ENCODE measurements around the gene DUS3L.
"Not testable (repeated sequence)": the region's sequence is repeated elsewhere in the genome, so short reads cannot be mapped to it uniquely, and the experiment has no call there.

DUS3L gene

DNA sequence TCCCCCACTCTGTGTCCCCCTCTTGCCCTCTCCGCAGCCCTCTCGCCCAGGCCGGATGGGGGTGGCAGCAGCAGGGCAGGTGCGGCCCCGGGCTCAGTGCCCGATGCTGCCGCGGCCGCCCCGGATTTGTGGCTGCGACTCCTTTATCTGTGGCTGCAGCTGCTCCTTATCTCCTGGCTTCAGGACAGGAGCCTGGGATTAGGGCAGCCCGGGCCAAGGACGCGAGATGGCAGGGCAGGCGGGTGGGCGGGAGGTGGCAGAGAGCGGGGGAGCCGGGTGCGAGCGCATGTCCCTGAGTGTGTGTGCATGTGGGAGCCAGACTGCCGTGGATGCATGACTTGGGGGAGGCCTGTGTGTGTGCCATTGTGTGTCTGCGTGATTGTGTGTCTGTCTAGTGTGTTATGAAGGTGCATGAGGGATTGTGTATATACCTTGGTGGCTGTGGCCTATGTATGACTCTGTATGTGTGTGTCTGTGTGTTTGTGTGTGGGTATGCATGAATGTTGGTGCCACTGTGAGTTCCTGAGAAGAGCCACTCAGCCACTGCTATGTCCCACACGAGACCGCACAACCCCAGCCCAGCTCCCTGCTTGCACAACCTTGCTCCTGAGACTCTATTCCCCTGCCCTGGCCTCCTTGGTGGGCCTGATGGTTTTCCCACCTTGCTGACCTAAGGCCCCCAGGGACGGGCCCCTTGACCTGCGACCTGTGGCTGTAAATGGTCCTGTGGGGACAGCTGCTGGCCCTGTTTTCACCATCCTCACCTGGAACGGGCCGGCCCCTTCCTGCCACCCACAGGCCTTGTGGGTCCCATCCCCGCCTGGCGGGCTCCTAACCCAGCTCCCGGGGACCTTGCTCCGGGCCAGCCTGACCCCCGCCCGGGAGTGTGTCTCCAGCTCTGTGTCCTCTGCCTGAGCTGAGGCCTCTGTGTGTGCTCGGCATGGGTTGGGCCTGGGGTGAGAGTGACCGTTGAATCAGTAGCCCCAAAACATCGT is 8.6 kb upstream of the DUS3L start:
- DNase-seq = no peak

DNA sequence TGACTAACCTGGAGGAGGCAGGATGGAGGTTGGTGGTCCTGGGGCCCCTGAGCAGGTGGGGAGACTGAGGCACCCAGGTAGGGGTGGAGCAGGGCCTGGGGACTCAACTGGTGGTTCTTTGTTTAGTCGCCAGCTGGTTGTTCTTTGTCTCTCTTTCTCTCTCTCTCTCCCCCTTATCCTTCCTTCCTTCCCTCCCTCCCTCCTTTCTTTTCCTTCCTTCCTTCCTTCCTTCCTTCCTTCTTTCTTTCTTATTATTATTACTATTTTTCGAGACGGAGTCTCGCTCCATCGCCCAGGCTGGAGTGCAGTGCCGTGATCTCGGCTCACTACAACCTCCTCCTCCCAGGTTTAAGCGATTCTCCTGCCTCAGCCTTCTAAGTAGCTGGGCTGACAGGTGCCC is 7.3 kb upstream of the DUS3L start:
- no peak for DNase-seq

DNA sequence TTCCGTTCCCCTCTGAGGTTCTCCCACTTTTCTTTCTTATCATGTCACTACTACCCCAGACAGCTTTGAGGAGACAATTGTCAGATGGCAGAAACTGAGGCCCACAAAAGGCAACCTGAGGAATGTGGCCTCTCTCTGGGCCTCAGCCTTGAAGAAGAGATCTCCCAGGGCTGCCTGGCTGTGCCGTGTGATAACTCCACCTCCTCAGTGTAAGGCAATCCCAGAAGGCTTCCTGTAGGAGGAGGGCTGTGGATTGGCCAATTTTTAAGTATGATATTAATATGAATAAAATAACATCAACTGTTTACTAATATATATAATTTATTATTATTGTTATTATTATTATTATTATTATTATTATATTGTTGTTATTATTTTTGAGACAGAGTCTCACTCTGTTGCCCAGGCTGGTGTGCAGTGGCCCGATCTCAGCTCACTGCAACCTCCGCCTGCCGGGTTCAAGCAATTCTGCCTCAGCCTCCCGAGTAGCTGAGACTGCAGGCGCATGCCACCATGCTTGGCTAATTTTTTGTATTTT is 4.5 kb upstream of the DUS3L start:
- DNase-seq = no peak

GRCh38 chr19:5793188-5793587 is 2.2 kb upstream of the DUS3L start:
- no peak for DNase-seq

- no peak for DNase-seq
Observed at GRCh38 chr19:5792224-5792623, 1.3 kb upstream of the DUS3L start.

- no peak for DNase-seq
Observed at GRCh38 chr19:5789886-5790558, 941 bp downstream of the DUS3L start.

GRCh38 chr19:5789351-5789761 is 1.6 kb downstream of the DUS3L start:
- DNase-seq = no peak

GRCh38 chr19:5788422-5788821 is 2.5 kb downstream of the DUS3L start:
- DNase-seq = no peak

DNA sequence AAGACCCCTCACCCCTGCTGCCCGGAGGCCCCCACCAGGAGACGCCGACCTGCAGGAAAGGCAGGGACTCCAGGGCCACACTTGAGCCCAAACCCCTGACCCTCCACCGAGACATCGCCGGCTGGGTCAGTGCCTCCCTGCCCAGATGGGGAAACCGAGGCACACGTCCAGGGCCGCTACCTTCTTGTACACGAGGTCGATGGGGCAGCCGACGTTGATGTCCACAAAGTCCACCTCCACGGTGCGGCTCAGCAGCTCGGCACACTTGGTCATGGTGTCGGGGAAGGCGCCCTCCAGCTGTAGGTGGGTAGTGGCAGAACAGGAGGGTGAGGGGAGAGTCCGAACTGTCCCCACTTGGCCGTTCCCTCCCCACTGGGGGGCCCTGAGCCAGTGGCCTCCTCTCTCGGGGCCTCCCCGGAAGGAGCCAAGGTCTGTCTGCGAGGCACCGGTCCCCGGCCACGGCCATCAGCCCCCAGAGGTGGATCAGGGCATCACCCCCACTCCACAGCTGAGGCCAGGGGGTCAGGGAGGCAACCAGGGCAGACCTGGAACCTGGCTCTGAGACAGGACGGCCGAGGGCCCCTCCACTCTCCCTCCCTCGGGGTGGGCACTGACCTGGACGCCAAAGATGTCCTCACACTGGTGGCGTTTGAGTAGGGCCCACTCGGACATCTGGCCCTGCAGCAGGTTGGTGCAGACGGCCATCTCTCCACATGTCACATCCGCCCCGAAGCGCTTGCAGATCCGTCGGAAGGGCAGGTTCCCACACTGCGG is 3.4 kb downstream of the DUS3L start:
- no peak for DNase-seq

GRCh38 chr19:5786593-5787408 is 4.2 kb downstream of the DUS3L start:
- DNase-seq = no peak

- DNase-seq = no peak
Observed at GRCh38 chr19:5785423-5785822, 5.5 kb downstream of the DUS3L start.

DNA sequence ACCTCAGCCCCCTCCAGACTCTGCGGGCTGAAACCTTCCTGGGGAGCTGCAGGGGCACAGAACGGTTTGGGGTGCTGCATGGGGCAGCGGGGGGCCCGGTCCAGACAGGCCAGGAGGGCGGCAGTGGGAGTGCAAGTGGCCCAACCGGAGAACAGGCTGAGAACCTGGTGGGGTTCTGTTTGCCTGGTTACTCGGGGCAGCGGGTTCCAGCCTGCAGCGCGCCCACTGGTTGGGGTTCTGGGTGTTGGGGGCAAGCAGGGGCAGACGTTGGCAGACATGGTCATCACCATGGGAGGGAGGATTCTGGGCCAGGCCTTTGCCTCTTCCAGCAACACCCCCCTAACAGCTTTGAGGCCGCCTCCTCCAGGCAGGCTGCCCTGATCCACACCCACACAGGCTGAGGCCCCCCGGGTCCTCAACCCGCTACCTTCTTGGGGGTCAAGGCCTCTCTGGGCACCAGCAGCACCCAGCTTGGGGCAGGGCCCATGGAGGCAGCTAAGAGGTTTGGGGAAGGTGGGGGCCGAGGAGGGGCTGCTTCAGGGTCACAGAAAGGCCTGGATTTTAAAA is 6.3 kb downstream of the DUS3L start, which contains the start of gene PRR22:
Gene PRR22, minus strand, starts transcription at position 166 of the 567 bp plus-strand sequence. Its CDS starts 86 bp downstream, at position 80.
- no peak for DNase-seq

DNA sequence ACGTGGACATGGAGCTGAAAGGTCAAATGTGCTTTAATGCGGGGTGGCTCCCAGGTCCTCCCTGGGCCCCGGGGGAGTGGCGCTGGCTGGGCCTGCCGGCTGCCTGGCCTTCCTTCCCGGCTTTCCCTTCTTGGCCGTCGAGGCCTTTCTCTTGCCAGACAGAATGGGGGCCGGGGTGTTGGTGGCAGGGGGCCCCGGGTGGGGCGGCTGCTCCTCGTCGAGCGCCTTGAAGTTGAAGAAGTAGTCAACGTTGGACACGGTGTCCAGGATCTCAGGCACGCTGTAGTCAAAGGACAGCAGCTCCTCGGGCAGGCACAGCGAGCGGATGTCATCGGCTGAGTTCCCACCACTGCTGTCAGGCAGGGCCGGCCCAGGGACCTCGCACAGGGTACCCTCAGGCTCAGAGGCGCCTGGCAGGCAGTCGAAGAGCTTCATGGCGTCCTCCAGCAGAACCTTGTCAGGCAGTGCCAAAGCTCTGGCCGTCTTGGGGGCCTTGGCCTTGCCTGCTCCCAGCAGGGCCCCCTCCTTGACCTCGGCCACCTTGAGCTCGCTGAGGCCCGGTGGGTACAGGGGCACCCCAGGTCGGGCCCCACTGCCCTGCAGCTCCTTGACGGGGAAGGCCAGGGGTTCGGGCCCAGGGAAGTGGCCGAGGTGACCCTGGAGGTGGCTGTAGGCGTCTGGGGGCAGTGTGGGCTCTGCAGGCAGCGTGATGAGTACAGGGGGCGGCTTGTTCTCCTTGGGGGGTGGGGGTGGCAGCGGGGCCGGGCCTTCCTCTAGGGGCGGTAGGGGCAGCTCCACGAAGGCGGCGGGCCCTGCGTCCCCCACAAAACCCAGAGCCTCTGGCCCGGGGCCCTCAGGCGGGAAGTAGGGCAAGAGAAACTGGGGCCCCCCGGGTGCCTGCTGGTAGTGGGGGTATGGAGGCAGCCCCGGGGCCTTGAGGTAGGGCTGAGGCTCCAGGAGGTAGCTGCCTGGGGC is 7.7 kb downstream of the DUS3L start:
- DNase-seq = no peak

DNA sequence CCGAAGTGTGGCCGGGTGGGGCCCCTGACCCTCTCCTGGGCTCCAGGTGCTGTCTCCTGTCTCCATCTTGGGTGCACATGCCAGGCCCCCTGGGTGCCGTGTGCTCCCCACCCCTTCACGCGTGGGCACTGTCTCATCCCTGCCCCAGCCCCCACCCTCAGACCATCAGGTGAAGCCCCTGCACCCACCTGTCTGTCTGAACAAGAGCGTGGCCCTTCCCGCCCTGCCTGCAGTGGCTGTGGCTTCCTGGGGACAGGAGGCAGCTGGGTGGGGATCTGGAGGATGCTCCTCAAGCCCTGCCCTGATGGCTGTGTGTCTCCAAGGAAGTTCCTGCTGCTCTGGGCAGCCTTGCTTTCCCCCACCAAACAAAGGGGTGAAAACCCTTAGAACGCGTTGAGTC is 8.6 kb downstream of the DUS3L start:
- no peak for DNase-seq

DNA sequence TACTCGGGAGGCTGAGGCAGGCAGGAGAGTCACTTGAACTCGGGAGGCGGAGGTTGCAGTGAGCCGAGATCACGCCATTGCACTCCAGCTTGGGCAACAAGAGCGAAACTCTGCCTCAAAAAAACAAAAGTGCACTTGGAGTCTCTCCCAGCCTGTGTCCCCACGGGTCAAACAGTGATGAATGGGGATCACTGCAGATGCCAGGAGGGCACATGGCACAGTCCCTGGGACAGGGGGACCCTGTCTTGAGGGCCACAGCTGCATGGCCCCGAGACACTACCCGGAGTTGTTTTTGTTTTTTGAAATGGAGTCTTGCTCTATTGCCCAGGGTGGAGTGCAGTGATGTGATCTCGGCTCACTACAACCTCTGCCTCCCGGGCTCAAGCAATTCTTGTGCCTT is 10.0 kb downstream of the DUS3L start:
- not testable (repeated sequence) for DNase-seq

DNA sequence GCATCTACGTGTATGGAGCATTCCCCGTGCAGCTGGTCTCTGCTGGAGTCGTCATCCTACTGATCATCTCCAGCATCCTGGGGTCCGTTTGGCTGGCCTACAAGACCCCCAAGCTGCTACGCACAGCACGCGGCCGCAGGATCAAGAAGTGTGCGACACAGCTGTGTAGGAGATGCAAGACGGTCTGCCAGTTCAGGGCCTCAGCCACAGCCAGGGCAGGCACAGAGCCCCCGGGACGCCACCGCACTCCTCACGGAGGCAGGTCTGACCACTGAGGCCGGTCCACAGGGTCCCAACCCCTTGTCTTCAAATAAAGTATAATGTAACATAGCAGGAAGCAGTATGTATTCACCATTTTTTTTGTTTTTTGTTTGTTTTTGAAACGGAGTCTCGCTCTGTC is 12.6 kb downstream of the DUS3L start:
- DNase-seq = no peak

- DNase-seq = no peak
Observed at GRCh38 chr19:5775668-5776309, 15.2 kb downstream of the DUS3L start.

GRCh38 chr19:5774921-5775320 is 16.0 kb downstream of the DUS3L start:
- no peak for DNase-seq

- DNase-seq = no peak
Observed at GRCh38 chr19:5773276-5773675, 17.7 kb downstream of the DUS3L start.

DNA sequence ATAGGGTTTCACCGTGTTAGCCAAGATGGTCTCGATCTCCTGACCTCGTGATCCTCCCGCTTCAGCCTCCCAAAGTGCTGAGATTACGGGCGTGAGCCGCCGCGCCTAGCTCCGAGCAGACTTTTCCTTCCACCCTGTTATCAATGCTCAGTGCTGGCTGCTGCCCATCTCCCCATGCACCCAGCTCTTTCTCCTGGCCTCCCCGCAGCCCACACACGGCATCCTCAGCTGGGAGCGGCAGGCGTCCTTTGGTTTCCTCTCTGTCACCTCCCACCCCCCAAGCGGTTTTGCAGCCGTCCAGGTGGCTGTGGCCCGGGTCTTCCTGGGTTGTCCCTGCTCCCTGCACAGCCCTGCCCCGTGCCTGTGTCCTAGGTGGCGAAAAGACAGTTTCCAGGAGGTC is 18.5 kb downstream of the DUS3L start:
- DNase-seq = no peak

Data from stimulated activated naive CD4-positive, alpha-beta T cell treated with Interleukin-2 at 50 U/mL for 16 hours (primary cell).